Breast epithelium (tissue), 4 donors: Measurements from ENCODE around the gene TMEM145. TPM values are rescaled to one million over a fixed set of nuclear protein-coding genes. Genes with fewer than 3 reads are reported as not detected.

Experiments used
- DNase-seq, 2 donors: peaks; one replicate each; pipeline ENCODE4 v3.0.0-alpha.2; 2019; ENCODE audit warnings: low spot score in 2 of 2
- H3K27ac ChIP-seq, 2 donors: fragments of 200-600 bp; sonication (generic) in 1 of 2; one replicate each; pipeline ENCODE4 v1.5.1; 2016 to 2019; ENCODE audit warnings: mild to moderate bottlenecking in 1 of 2
- H3K27me3 ChIP-seq, 2 donors: fragments of 200-600 bp; sonication (generic) in 1 of 2; one replicate each; pipeline versions ENCODE4 v1.5.1 to v1.6.0; 2017 to 2019; ENCODE audit warnings: control low read depth in 1 of 2, mild to moderate bottlenecking in 1 of 2
- H3K36me3 ChIP-seq: fragments of 200-600 bp; one replicate; pipeline ENCODE4 v1.5.1; 2019
- H3K4me1 ChIP-seq, 2 donors: fragments of 200-600 bp; sonication (generic); one replicate each; pipeline ENCODE4 v1.5.1; 2016 to 2019; ENCODE audit warnings: control low read depth in 1 of 2
- H3K4me3 ChIP-seq, 3 donors: fragments of 200-600 bp; sonication (generic); 1 replicate in 2 of 3; 2 replicates in 1 of 3; pipeline ENCODE4 v1.5.1; 2016 to 2019; ENCODE audit warnings: mild to moderate bottlenecking in 3 of 3, moderate library complexity in 2 of 3
- H3K9me3 ChIP-seq, 2 donors: fragments of 200-600 bp; sonication (generic) in 1 of 2; one replicate each; pipeline ENCODE4 v1.5.1; 2016 to 2019; ENCODE audit warnings: control low read depth in 1 of 2
- POLR2A ChIP-seq: fragments of 450-650 bp; IDR thresholded peaks from one replicate; pipeline ENCODE4 v1.6.1; 2016; ENCODE audit warnings: antibody characterized with exemption, mild to moderate bottlenecking, moderate library complexity
- POLR2AphosphoS5 ChIP-seq, 3 donors: sonication (generic); formaldehyde crosslinking; IDR thresholded peaks; one replicate each; pipeline ENCODE4 v1.6.1; 2017; ENCODE audit warnings: antibody characterized with exemption in 3 of 3
- intact Hi-C: fragments of 100-400 bp; cut with DNase I; formaldehyde crosslinking; loops from one replicate; pipeline ENCODE4 v1.15.1; 2023; ENCODE audit warnings: low total_unique reads
- total RNA-seq, 3 donors: library from RNA; depleted of rRNA; stranded (reverse); fragments of >200 nt; gene quantifications; one replicate each; pipeline ENCODE4 v1.1.0, GENCODE V29; 2016
- TF ChIP-seq, protein P1 (sequence below), 3 donors: fragments of 450-650 bp; IDR thresholded peaks; one replicate each; pipeline ENCODE4 v1.5.1; 2016 to 2017; ENCODE audit warnings: antibody characterized with exemption in 3 of 3, mild to moderate bottlenecking in 3 of 3, moderate library complexity in 3 of 3

The TMEM145 gene
- total RNA-seq, 3 donors from 2014 or later, result 0.33 to 0.59 TPM; not detected in 1

DNA sequence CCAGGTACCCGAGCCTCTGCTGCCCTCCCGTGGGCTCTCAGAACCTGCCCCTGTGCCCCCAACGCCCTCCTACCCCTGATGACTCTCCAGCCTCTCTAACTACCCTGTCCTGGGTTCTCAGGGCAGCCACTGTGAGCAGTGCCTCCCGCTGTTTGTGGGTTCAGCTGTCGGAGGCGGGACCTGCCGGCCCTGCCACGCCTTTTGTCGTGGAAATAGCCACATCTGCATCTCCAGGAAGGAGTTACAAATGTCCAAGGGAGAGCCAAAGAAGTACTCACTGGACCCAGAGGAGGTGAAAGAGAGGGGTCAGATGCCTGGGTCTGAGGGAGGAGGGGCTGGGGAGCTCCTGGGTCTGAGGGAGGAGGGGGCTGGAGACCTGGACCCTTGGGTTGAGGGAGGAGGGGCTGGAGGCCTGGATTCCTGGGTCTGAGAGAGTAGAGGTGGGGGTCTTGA lies 57.0 kb downstream of the TMEM145 start:
- H3K36me3 ChIP-seq, result no peaks in the 10 kb centered on the region
- H3K27ac ChIP-seq, result no peak overlapping the region
- H3K27me3 ChIP-seq, result no peaks in the 10 kb centered on the region
- DNase-seq, result no peak
- H3K4me3 ChIP-seq, result no peak overlapping the region
- no peaks in the 10 kb centered on the region for H3K9me3 ChIP-seq
- H3K4me1 ChIP-seq, result no peaks in the 10 kb centered on the region
- intact Hi-C loops, result no loop called here
- TF ChIP-seq POLR2A (no peak), POLR2AphosphoS5 (IDR thresholded peaks at IDR 0.05) (no peak)
- TF ChIP-seq, protein P1, sequence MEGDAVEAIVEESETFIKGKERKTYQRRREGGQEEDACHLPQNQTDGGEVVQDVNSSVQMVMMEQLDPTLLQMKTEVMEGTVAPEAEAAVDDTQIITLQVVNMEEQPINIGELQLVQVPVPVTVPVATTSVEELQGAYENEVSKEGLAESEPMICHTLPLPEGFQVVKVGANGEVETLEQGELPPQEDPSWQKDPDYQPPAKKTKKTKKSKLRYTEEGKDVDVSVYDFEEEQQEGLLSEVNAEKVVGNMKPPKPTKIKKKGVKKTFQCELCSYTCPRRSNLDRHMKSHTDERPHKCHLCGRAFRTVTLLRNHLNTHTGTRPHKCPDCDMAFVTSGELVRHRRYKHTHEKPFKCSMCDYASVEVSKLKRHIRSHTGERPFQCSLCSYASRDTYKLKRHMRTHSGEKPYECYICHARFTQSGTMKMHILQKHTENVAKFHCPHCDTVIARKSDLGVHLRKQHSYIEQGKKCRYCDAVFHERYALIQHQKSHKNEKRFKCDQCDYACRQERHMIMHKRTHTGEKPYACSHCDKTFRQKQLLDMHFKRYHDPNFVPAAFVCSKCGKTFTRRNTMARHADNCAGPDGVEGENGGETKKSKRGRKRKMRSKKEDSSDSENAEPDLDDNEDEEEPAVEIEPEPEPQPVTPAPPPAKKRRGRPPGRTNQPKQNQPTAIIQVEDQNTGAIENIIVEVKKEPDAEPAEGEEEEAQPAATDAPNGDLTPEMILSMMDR (IDR thresholded peaks at IDR 0.05), result no peak

DNA sequence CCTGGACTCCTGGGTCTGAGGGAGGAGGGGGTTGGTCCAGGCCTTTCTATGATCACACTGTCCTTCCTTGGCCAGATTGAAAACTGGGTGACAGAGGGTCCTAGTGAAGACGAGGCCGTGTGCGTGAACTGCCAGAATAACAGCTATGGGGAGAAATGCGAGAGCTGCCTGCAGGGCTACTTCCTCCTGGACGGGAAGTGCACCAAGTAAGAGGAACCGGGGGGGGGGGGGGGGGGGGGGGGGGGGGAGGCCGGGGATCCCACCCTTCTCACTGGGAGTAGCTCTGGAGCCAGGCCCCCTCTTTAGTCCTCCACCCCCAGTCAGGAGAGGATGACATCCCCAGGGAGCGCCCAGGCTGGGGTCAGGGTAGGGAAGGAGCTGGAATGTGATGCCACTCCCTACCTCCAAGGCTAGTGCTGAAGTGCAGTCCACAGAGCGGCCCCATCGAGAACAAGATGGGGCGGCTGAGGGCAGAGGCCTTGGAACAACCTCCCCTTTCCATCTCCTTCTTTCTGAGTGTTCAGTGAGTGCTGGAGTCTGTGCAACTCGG lies 57.6 kb downstream of the TMEM145 start:
- Histone ChIP-seq H3K4me1 (no peaks in the 10 kb centered on the region), H3K36me3 (no peaks in the 10 kb centered on the region), H3K9me3 (no peaks in the 10 kb centered on the region), H3K27ac (no peak overlapping the region), H3K27me3 (no peaks in the 10 kb centered on the region), H3K4me3 (no peak overlapping the region)
- no peak for DNase-seq
- TF ChIP-seq POLR2AphosphoS5 (IDR thresholded peaks at IDR 0.05) (no peak), POLR2A (no peak)
- TF ChIP-seq, protein P1 (IDR thresholded peaks at IDR 0.05), result no peak
- intact Hi-C loops, result no loop called here

Other genes with a start within 250 kb of the TMEM145 start
- 1 to 10 TPM in 2 of 3 donors, not detected in 1; 1.6 to 1.9 TPM for gene GRIK5, start 243.1 kb upstream of the TMEM145 start, total RNA-seq
- gene ZNF574, start 237.1 kb upstream of the TMEM145 start, total RNA-seq, result 10 to 100 TPM; 13.8 to 19.2 (median 15.1) TPM
- gene POU2F2, start 180.9 kb upstream of the TMEM145 start, total RNA-seq, result 1 to 10 TPM; 1.2 to 2.9 (median 1.6) TPM
- gene DEDD2, start 95.6 kb upstream of the TMEM145 start, total RNA-seq, result 10 to 100 TPM; 31.4 to 64.0 (median 37.0) TPM
- gene ZNF526, start 93.0 kb upstream of the TMEM145 start, total RNA-seq, result 1 to 10 TPM; 4.0 to 6.9 (median 6.0) TPM
- gene GSK3A, start 70.7 kb upstream of the TMEM145 start, total RNA-seq, result 10 to 100 TPM; 18.7 to 22.1 (median 19.8) TPM
- 10 to 100 TPM; 11.4 to 38.6 (median 24.3) TPM for gene ERF, start 58.2 kb upstream of the TMEM145 start, total RNA-seq
- gene CIC, start 44.1 kb upstream of the TMEM145 start, total RNA-seq, result 10 to 100 TPM; 20.2 to 25.6 (median 24.9) TPM
- 1 to 10 TPM in 1 of 3 donors, under 1 TPM in 2; 0.33 to 2.6 (median 0.48) TPM for gene PRR19, start 11.2 kb upstream of the TMEM145 start, total RNA-seq
- 10 to 100 TPM in 2 of 3 donors, 1 to 10 TPM in 1; 7.5 to 32.4 (median 28.5) TPM for gene PAFAH1B3, start 10.7 kb upstream of the TMEM145 start, total RNA-seq
- 10 to 100 TPM in 2 of 3 donors, 1 to 10 TPM in 1; 9.7 to 15.5 (median 10.8) TPM for gene MEGF8, start 12.3 kb downstream of the TMEM145 start, total RNA-seq
- gene CNFN, start 77.0 kb downstream of the TMEM145 start, total RNA-seq, result 1 to 10 TPM; 2.6 to 4.8 (median 3.0) TPM
- gene LIPE, start 114.1 kb downstream of the TMEM145 start, total RNA-seq, result 1,000 to 10,000 TPM in 1 of 3 donors, 100 to 1,000 TPM in 2; 152 to 1,550 (median 380) TPM
- 1 to 10 TPM in 2 of 3 donors, not detected in 1; 2.2 to 2.9 TPM for gene CXCL17, start 129.6 kb downstream of the TMEM145 start, total RNA-seq
- 10 to 100 TPM in 2 of 3 donors, under 1 TPM in 1; 0.64 to 33.4 (median 12.3) TPM for gene CEACAM1, start 215.2 kb downstream of the TMEM145 start, total RNA-seq